NCI-H1694 (cell line): ENCODE measurements around the gene PSMB2.

Experiments used
- DNase-seq: peaks from one replicate; lab custom pipeline; 2025; lab: John Stamatoyannopoulos, UW

PSMB2 gene

GRCh38 chr1:35572296-35572695, 69.0 kb downstream of the PSMB2 start:
- DNase-seq: no peak

GRCh38 chr1:35571263-35571662, 70.1 kb downstream of the PSMB2 start:
- DNase-seq: no peak

DNA sequence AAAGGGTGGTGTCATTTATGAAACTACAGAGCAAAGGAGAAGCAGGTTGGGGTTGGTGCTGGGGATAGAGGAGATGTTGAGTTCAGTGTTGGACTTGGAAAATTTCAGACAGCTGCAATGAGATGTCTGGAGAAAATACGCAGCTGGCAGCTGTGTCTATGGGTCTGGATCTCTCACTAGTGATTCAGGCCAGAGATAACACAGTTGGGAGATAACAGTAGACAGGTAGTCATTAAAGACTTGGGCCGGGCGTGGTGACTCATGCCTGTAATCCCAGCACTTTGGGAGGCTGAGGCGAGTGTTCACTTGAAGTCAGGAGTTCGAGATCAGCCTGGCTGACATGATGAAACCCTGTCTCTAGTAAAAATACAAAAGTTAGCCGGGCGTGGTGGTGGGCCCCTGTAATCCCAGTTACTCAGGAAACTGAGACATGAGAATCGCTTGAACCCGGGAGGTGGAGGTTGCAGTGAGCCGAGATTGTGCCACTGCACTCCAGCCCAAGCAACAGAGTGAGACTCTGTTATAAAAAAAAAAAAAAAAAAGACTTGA, 70.7 kb downstream of the PSMB2 start:
- no peak for DNase-seq

DNA sequence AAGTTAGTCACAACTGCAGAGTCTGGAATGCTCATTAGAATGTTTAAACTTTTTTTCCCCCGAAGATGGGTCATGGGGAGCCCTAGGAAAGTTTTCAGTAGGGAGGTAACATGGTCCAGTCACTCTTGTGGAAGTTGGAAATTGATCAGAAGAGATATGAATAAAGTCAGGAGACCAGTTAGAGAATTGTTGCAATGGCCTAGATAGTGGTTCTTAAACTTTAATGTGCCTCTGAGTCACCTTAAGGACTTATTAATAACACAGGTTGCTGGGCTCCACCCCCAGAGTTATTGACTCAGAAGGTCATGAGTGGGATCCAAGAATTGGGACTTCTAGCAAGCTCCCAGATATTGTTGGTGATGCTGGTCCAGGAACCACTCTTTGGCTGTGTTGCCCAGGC, 71.4 kb downstream of the PSMB2 start:
- no peak for DNase-seq

DNA sequence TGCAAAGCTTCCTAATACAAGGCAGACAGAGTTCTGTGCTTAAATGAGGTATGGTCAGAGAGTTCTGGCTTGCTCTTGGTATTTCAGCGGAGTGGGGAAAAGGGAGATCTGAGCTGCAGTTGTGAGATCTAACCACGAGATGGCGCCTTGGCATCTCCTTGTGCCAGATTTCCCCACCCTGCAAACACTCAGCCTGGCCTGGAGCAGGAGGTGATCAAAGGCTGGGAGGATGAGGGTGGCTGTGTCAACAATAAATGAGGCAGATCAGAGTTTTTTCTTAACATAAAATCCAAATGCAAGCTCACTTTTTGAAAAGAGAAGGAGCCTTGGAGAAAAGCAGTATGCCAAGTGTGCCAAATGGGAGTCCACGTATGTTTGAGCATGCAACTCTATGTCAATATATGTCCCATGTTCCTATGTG, 72.3 kb downstream of the PSMB2 start:
- DNase-seq: peak; percentile 70

DNA sequence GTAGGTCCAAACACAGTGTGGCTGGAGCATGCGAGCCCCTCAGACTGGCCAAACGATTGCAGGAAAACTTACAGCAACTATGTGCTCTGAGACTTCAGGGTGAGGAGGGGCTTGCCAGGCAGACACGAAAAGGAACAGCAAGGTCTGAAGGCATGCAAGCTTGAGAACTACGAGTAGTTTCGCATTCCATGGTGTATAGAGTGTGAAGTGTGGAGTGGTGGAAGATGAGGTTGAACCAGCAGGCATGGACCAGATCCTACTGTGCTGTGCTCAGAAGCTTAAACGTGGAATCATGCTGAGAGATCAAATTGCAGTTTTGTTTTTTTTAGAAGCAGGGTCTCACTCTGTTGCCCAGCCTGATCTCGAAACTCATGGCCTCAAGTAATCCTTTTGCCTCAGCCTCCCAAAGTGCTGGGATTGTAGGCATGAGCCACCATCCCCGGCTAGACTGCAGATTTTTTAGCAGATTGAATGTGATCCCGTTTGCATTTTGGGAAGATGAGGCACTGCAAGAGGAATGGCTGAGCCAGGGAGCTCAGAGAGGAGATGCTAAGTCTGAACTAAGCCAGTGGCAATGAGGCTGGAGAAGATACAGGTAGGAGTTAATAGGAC, 73.3 kb downstream of the PSMB2 start:
- no peak for DNase-seq

GRCh38 chr1:35565742-35566133, 75.6 kb downstream of the PSMB2 start:
- no peak for DNase-seq

- DNase-seq: no peak
Measured at GRCh38 chr1:35564884-35565741, 76.2 kb downstream of the PSMB2 start.

DNA sequence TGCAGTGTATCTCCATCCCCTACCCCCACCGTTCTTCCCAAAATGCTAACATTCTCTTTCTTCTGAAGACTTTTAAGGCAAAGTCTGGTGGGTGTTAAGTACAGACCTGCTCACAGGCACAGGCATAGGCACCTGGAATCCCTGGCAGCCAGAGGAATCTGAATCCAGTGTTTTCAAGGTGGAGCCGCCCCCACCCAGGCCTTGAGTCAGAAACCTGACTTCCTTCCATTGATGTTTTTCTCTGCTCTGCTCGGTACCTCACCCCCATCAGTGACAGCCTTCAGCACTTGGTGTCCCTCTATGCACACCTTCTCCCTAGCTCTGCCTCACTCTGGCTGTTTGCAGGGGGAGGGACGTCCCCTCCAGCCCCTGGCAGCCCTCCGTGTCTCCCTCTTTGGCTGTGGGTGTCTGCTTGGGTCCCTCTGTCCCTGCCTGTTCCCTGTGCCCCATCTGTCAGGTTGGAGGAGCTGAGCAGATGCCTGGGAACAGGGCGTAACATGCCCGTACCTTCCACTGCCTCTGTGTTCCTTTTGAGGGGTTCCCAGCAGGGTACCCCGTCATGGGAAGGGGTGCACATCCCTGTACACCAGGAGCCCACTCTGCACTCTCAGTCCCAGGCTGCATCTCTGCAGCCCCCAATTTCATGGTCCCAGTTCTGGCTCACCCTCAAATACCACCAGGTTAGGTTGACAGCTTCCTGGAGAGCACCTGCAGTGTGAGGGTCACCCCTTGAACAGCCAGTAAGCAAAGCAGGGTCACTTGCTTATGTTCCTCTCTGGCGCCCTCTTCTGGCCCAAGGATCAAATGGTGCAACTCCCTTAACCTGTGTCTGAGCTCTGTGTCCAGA, 77.1 kb downstream of the PSMB2 start:
- DNase-seq: peak; percentile 38

GRCh38 chr1:35563166-35563565, 78.2 kb downstream of the PSMB2 start:
- DNase-seq: no peak

DNA sequence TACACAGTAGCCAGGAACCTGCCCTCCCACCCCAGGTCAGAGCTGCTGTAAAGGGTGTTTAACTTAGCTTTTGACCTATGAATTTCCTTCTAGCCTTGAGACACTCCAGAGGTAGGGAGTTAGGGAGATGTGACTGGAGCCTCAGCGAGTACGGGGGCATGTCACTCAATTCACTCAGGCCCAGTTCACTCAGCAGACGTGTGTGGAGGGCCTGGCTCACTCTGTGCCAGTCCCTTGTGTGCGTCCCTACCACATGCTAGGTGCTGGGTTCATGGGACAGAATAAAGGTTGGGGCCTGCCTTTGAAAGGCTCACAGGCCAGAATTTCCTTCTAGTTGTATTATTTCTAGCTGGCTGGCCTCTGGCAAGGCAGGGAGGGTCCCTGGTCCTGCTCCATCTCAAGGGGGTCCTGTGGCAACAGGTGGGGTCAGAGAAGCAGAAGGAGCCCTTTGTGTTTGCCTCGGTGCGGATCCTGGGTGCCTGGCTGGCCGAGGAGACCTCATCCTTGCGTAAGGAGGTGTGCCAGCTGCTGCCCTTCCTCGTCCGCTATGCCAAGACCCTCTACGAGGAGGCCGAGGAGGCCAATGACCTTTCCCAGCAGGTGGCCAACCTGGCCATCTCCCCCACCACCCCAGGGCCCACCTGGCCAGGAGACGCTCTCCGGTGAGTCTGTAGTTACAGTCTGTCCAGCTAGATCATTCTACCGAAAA, 79.2 kb downstream of the PSMB2 start:
- DNase-seq: no peak

DNA sequence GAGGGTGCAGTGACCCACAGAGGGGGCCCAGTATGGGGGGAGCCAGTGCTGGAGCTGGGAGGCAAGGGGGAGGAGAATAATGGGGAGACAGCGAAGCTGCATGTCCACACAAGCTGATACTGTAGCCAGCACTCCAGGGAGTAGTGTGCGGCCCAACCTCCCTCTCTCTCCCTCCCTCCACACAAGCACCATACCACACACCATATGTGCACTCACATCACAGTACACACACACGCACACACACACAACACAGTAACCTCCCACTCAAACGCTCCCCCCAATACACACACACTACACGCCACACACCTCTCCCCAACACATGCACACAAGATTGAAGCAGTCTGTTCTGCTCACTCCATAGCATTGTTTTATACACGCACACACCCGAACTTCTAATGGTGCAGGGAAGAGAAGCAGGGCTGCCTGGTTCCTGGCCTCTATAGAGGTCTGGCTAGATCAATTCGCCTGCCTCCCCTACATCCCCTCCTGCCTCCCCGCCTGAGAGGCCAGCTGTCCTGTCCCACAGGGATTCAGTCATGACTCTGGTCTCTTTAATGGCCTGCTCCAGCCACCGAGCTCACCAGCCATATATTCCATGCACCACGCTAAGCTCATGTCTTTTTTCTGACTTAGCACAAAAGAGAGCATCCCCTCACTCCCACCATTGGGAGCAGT, 79.9 kb downstream of the PSMB2 start:
- DNase-seq: no peak

- DNase-seq: peak; percentile 19
Measured at GRCh38 chr1:35560256-35561225, 80.8 kb downstream of the PSMB2 start.

DNA sequence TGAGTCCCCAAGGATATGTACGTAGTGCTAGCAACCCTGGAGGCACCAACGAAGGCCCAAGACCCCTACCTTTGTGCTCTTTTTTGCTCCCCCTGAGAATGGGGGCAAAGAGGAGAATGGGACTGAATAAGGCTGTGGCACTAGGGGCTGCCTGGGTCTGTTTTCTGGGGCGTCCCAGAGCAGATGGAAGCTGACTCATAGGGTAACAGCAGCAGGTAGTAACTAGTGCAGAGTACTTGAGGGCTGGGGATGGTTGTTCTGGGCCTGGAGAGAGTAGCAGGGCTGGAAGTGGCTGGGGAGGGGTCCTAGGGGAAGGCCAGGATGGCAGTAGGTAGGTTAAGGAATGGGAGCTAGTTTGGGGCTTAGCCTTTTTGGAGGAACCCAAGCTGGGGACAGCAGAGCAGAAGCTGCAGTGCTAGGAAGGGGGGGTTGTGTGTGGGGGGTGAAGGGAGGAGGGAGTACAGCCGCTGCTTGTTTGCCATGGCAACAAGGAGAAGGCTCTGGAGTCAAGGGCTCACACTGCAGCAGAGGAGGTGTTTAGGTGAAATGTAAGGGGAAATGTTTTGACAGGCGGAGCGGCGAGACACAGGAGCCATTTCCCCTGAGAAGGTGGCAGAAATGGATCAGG, 81.9 kb downstream of the PSMB2 start:
- no peak for DNase-seq

DNA sequence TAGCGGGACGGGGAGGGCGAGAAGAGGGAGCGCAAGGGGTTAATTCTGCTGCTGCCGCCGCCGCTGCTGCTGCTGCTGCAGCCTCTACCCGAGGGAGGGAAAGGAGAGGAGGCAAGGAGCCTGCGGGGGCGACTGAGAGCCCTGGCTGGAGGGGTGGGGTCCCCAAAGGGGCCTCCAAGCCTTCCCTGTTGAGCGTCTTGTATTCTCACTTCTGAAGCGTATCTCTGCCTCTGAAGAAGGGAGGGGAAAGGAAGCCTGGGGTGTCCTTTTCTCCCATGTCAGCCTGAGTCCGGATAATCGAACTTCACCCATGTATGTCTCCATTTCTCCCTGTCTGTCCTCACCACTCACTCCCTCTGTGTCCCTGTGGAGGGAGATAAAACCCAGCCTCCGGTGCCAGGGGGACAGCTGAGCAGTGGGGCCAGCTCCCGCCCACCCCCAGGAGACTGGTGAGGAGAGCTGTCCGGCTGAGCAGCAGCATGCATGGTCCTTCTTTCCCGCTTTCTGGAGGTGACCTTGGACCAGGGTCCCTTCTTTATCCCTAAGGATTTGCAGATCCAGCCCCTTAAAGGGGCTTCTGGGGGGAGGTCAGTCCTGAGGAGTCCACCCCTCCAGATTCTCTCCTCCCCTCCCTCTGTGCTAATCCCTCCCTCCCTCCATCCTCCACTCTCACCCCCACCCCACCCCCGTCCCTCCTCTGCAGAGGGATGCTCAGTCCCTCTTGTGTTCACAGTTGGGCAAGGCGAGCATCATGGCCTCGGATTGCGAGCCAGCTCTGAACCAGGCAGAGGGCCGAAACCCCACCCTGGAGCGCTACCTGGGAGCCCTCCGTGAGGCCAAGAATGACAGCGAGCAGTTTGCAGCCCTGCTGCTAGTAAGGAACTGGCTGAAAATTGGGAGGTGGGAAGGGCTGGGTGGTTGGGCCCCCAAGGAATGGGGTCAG, 82.7 kb downstream of the PSMB2 start:
- no peak for DNase-seq

GRCh38 chr1:35557611-35558373, 83.5 kb downstream of the PSMB2 start, which contains the start of gene NCDN:
NCDN (plus strand) TSS chr1:35557799; CDS start chr1:35558191, 392 bp downstream.
- DNase-seq: peak; percentile 79

- no peak for DNase-seq
Measured at GRCh38 chr1:35557118-35557610, 84.2 kb downstream of the PSMB2 start, which contains the start of gene KIAA0319L. KIAA0319L (minus strand) TSS chr1:35557403; CDS start chr1:35554491, 2,912 bp downstream.
